ENCODE data around the gene STK35.

Gene STK35

GRCh38 chr20:2088891-2089290, 12.7 kb upstream of the STK35 start:
- DNase-seq (ENCODE audit: low read depth in 2 of 2): no peak
- H3K4me3 ChIP-seq (replicated peaks in 1 of 2; ENCODE audit: low read depth in 2 of 2, low read length in 2 of 2): no peak overlapping the region
- no peak for TF ChIP-seq CTCF (IDR thresholded peaks at IDR 0.05; ENCODE audit: low read depth, low read length)

- no peak overlapping the region for H3K4me3 ChIP-seq (replicated peaks in 1 of 2; ENCODE audit: low read depth in 2 of 2, low read length in 2 of 2)
- no peak for TF ChIP-seq CTCF (IDR thresholded peaks at IDR 0.05; ENCODE audit: low read depth, low read length)
- no peak for DNase-seq (ENCODE audit: low read depth in 2 of 2)
Observed at GRCh38 chr20:2089447-2089846, 12.2 kb upstream of the STK35 start.

- no peak overlapping the region for H3K4me3 ChIP-seq (replicated peaks in 1 of 2; ENCODE audit: low read depth in 2 of 2, low read length in 2 of 2)
- peak; percentile 57 for TF ChIP-seq CTCF (IDR thresholded peaks at IDR 0.05; ENCODE audit: low read depth, low read length)
- peak in 1 of 2 donors; percentile 11 for DNase-seq (ENCODE audit: low read depth in 2 of 2)
Observed at GRCh38 chr20:2093159-2093781, 8.4 kb upstream of the STK35 start.

- no peak overlapping the region for H3K4me3 ChIP-seq (replicated peaks in 1 of 2; ENCODE audit: low read depth in 2 of 2, low read length in 2 of 2)
- no peak for TF ChIP-seq CTCF (IDR thresholded peaks at IDR 0.05; ENCODE audit: low read depth, low read length)
- DNase-seq (ENCODE audit: low read depth in 2 of 2): no peak
Observed at GRCh38 chr20:2093883-2094282, 7.7 kb upstream of the STK35 start.

GRCh38 chr20:2101865-2102584, 398 bp downstream of the STK35 start:
- peak; percentile 95 to 97 for DNase-seq (ENCODE audit: low read depth in 2 of 2)
- peak overlapping the region; percentile 92 to 95 for H3K4me3 ChIP-seq (replicated peaks in 1 of 2; ENCODE audit: low read depth in 2 of 2, low read length in 2 of 2)
- no peak for TF ChIP-seq CTCF (IDR thresholded peaks at IDR 0.05; ENCODE audit: low read depth, low read length)

DNA sequence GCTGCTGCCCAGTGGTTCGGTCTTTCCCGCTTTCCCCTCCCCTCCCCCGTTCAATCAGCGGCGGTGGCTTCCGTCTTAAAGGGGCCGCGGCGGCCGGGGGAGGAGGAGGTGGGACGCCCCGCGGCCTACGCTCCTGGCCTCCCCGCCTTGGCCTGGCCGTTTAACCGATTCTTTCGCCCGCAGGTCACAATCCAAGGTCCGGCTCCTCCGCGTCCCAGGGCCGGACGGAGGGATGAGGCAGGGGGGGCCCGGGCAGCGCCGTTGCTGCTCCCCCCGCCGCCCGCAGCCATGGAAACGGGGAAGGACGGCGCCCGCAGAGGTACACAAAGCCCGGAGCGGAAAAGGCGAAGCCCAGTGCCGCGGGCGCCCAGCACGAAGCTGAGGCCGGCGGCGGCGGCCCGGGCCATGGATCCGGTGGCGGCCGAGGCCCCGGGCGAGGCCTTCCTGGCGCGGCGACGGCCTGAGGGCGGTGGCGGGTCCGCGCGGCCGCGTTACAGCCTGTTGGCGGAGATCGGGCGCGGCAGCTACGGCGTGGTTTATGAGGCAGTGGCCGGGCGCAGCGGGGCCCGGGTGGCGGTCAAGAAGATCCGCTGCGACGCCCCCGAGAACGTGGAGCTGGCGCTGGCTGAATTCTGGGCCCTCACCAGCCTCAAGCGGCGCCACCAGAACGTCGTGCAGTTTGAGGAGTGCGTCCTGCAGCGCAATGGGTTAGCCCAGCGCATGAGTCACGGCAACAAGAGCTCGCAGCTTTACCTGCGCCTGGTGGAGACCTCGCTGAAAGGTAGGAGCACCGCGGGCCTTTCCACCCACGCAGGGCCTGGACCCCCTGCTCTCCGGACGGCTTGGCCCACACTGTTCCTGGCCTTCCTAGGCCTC, 1.2 kb downstream of the STK35 start:
- H3K4me3 ChIP-seq (replicated peaks in 1 of 2; ENCODE audit: low read depth in 2 of 2, low read length in 2 of 2): peak overlapping the region; percentile 92 to 95
- peak; percentile 91 to 92 for DNase-seq (ENCODE audit: low read depth in 2 of 2)
- TF ChIP-seq CTCF (IDR thresholded peaks at IDR 0.05; ENCODE audit: low read depth, low read length): no peak
